ENCODE data around the gene MYH15.
A peak's percentile ranks its signal among the peaks of the same experiment; 100 is the strongest.

The MYH15 gene

DNA sequence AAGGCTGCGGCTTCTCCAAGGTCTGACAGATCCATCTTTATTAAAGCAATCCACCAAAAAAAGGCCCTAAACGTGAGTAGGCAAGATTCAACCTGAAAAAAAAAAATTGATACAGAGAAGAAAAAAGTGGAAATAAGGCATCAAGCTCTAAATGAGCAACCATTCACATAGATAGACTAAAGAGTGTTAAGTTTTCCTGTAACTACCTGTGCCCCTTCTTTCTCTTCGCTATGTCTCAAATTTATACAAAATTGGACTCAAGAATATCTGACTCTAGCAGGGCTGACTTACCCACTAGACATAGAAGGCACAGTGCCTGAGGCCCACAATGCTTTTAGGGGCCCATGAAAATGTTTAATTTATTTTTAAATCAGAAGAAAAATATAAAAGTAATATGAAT lies at the start of gene MYH15:
MYH15 (minus strand) TSS at position 101 of the 400 bp plus-strand sequence; CDS start at position 35, 66 bp downstream.
- DNase-seq: no peak

DNA sequence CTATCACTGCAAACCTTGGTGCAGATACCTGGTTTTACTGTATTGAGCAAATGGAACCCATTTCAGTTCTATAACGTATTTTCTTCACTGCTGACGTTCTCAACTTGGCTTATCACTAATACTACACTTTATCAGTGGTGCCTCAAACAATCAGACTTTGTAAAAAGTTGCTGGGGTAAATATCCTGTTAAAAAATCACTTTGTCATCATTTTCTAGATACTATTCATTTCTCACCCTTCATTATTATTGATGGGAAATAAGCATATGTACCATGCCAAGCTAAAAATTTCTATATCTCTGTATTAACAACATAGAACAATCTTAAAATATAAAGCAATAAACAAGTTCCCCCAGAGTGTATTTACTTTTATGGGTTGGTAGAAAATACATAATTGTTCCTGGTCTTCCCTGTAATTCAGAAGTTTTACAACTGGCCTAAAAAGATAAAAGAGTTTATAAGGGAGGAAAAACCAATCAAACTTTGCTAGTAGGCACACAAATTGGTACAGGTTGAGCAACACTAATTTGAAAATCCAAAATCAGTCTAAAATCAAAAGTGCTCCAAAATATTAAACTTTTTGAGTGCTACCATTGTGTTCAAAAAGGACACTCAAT lies 45.7 kb upstream of the MYH15 start:
- DNase-seq: no peak

- DNase-seq: peak; percentile 6
These were observed 44.6 kb upstream of the MYH15 start for GRCh38 chr3:108554913-108555571.

DNA sequence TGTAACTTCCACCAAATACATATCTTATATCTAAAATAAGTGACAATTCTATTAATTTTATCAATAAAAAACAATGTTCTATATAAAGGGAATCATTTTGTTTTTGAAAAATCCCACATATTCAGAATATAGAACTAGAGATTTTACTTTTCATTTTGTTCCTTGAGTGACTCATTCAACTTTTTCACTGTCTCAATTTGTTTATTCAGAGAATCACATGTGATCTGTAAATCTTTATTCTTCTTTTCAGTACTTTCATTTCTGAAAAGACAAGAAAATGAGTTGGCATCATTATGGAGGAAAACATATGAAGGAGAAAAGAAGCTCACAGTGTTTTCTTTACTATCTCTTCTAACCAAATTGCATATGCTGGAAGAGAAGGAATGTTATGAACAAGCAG lies 43.8 kb upstream of the MYH15 start:
- DNase-seq: no peak

GRCh38 chr3:108552267-108553159 lies 42.1 kb upstream of the MYH15 start:
- peak; percentile 38 for DNase-seq

- no peak for DNase-seq
These were observed 38.5 kb upstream of the MYH15 start for GRCh38 chr3:108548886-108549285.

- DNase-seq: no peak
These were observed 37.9 kb upstream of the MYH15 start for GRCh38 chr3:108548304-108548703.

GRCh38 chr3:108546692-108547091 lies 36.3 kb upstream of the MYH15 start:
- no peak for DNase-seq

DNA sequence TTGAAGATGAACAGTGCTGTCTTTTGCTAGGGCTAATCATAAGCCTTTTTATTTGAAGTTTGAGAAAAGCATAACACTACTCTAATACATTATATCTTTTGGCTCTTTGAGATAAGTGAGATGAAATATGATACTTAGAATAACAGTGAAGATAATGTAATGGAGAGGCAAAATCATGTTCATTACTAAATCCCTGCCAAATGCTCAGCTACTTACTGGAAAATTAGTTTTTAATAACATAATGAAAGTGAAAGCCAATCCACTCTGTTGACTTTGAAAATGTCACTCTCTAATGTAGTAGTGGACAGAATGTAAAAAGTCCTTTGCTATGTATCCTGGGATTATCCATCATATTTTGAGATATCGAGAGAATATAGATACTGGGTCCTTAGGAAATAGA lies 35.9 kb upstream of the MYH15 start:
- DNase-seq: no peak

DNA sequence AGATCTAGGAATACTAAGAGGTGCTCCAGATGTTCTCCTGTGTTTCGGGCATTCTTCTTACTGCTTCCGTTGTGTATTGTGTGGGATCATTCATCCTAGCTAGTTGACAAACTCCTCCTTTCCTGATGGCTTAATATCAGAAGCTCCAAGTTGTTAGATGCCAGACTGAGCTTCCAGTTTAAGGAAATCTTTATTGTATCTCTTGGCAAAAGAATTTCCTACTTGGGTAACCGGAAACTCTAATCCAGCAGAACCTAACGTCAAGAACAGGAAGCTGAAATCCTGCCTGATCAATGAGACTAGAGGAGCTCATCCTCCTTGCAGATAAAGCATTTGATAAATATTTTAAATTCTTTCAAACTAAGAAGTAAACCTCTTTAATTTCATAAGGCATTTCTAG lies 27.7 kb upstream of the MYH15 start:
- no peak for DNase-seq

DNA sequence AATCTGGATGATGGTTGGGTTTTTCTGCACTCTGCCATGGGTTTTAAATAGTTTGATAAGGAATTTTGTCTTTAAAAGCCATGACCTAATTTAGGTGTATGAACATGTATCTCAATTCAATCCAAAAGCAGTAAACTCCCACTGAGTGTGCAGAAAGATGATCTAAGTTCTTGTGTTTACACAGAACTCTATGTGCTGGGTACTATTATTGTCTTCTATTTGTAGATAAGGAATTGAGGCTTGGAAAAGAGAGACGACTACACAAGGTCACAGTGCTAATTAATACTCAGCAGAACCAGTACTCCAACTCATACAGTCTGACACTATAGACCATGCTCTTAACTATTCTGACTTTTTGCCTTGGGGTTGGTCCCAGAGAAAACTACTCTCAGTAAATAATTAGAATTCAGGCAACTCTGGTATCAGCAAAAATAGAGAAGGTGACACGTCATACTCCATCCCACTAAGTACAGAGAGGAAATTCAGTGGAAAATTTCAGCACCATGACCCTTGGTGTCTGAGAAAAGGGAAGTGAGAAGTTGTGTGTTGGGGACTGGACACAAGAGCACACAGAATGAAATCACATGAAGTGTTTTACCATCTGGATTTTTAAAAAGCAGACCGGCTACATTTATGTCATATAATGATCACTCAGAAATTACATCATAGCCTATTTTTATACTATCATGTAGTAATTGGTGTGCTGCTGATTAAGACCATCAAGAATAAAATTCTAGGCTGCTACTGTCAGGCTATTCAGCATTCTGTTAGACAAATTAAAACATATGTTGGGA lies 18.3 kb upstream of the MYH15 start:
- DNase-seq: no peak

DNA sequence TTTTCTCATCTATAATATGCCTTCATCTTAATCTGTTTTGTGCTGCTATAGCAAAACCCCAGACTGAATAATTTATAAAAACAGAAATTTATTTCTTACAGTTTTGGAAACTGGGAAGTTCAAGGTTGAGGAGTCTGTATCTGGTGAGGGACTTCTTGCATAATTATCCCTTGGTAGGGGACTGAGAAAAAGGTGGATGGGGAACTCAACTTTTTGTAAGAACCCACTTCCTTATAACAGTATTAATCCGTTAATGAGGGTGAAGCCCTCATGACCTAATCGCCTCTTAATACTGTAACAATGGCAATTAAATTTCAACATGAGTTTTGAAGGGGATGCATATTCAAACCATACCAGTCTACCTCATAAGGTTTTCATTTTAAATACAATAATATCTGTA lies 17.4 kb upstream of the MYH15 start:
- DNase-seq: no peak

- no peak for DNase-seq
These were observed 16.7 kb upstream of the MYH15 start for GRCh38 chr3:108527109-108527508.

- no peak for DNase-seq
These were observed 15.6 kb upstream of the MYH15 start for GRCh38 chr3:108525971-108526370.

DNA sequence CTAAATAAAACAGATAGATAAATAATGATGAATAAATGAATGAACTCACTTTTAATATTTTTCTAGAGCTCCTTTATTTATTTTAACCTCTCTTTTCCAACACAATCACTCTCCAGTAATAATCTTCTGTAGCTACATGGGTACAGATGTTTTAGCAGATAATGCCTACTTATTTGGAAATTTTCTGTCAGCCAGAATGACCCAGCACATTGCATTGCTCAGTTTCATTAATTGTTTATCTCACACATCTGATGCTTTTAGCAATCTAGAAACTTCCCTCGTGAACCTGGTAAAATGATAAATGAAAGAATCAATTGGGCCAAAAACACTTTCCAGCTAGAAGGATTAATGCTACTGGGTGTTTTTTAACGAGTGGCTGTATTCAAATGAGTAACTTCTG lies 14.9 kb upstream of the MYH15 start:
- no peak for DNase-seq

GRCh38 chr3:108524537-108524936 lies 14.1 kb upstream of the MYH15 start:
- DNase-seq: no peak

DNA sequence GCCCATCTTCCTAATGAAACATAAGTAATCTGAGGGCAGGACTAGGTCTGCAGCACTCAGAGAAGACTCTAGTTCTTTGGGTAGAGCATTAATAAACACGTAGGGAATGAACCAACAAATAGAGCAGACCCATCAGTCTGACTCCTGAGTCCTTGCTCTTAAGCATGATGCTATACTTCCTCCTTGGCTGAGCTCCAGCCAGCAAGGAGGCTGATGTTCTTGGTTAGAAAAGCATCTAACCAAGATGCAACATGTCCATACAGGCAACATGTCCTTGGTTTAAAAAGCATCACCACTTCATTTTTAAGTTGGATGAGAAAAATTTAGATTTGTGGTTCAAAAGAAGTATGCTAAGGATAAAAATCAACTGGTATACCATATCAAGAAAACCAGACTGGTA lies 8.5 kb upstream of the MYH15 start:
- peak; percentile 15 for DNase-seq

- no peak for DNase-seq
These were observed 6.5 kb upstream of the MYH15 start for GRCh38 chr3:108516881-108517280.

DNA sequence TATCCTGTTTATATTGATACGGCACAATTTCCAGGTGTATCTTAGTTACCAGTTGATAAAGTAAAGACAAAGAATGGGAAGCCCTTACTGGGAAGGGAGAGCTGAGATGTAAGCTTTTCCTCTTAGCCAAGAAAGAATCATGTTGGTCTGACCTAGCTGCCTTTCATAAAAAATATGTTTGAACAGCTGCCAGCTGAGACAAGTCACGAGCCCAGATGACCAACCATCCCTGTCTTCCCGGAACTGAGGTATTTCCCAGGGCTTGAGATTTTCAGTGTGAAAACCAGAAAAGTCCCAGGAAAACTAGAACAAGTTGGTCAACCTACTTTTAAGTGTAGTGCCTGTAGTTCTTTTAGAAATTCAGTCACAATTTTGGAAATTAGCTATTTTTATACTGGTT lies 3.6 kb upstream of the MYH15 start:
- DNase-seq: peak; percentile 34

- DNase-seq: no peak
These were observed 2.3 kb upstream of the MYH15 start for GRCh38 chr3:108512671-108513070.

DNA sequence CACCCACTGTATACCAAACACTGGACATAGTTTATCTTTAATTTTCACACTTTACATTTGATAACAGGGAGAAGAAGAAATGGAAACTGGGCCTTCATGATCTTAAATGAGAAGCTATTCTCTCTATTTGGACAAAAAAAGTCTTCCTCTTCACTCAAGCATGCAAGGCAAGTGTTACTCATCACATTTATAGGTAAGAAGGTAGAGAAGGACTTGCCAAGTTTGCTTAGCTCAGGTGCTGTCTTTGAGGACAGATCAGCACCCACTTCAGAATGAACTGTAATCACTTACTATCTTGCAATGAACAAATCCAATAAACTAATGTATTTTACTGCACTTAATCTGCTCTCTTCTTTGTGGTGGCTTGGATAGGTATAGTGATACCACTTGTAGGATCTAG lies 1.1 kb upstream of the MYH15 start:
- no peak for DNase-seq

GRCh38 chr3:108511055-108511454 lies 659 bp upstream of the MYH15 start:
- DNase-seq: no peak

- DNase-seq: no peak
These were observed 525 bp downstream of the MYH15 start for GRCh38 chr3:108509871-108510270.
